GM12864 (cell line): Measurements from ENCODE around the gene PCDH9.

ENCODE experiments used
- DNase-seq: peaks from one replicate; pipeline ENCODE4 v3.0.0-alpha.2; 2011; ENCODE audit warnings: low read depth
- H3K4me3 ChIP-seq: 2 replicates; pipeline ENCODE4 v1.5.1; 2011; ENCODE audit warnings: mild to moderate bottlenecking, low read depth, low read length, control low read depth
- CTCF ChIP-seq: IDR thresholded peaks from 2 replicates; pipeline ENCODE4 v1.5.1; 2011; ENCODE audit warnings: low read depth, mild to moderate bottlenecking, moderate library complexity, low read length, control low read depth, inconsistent platforms; ENCODE audit errors: missing control alignments

The PCDH9 gene

DNA sequence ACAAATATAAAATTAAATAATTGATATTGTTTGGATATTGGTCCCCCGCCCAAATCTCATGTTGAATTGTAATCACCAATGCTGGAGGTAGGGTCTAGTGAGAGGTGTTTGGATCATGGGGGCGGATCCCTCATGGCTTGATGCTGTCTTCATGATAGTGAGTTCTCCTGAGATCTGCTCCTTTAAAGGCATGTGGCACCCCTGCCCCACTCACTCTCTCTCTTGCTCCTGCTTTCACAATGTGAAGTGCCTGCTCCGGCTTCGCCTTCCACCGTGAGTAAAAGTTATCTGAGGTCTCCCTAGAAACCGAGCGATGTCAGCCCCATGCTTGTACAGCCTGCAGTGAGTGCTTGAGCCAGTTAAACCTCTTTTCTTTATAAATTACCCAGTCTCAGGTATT lies 248.2 kb downstream of the PCDH9 start:
- no peak overlapping the region for H3K4me3 ChIP-seq
- no peak for DNase-seq
- TF ChIP-seq CTCF, result no peak

DNA sequence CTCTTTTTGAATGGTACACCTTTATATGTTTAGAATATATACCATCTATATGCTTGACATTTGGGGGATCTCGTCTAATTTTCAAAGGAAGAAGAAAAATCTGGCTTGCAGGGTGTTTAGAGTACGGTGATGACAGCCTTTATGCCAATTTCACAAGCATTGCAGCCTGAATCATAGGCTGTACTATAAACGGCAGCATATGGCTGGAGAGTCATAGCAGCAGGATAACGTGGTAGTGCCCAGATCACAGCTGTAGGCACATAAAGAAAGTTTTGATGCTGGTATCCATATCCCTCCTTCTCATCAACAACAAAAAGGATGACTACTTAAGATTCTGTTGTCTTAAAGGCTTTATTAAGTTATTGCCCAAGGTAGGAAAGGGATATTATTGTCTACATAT lies 253.0 kb downstream of the PCDH9 start:
- H3K4me3 ChIP-seq, result no peak overlapping the region
- no peak for DNase-seq
- no peak for TF ChIP-seq CTCF

DNA sequence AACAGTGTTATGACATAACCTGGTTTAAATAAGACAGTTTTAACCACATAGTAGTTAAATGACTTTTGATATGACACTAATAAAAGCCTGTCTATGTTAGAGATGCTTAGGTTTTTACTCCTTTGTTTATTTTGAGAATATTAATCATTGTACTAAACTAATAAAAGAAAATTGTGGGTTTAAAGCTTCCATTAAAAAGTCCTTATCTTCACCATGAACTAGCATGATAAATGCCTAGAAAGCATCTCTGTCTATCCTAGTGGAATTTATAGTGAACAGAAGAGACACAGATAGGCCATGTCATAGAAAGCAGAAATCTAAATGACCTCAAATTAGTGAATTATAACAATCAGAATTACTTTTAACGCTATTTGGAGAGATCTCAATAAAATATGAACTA lies 255.2 kb downstream of the PCDH9 start:
- H3K4me3 ChIP-seq, result no peak overlapping the region
- no peak for DNase-seq
- TF ChIP-seq CTCF, result no peak

DNA sequence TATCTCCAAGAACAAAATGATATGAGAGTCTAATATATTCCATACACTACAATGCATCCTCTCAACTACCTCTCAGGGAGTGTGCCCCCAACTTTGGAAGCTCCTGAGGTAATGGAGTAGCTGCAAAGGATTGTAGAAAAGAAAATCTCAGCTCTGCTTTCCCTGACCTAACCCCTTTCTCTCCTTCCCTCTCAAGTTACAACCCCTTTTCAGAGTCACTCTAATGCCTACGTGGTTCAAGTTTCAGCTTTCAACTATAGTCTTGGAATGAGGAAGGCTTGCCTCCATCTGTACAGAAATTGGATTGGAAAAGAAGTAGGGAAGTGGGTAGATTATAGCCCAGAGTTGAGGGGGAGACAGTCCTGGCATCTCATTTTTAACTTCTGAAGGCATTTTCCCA lies 256.0 kb downstream of the PCDH9 start:
- no peak overlapping the region for H3K4me3 ChIP-seq
- DNase-seq, result no peak
- TF ChIP-seq CTCF, result no peak

GRCh38 chr13:66972659-66973058 lies 257.5 kb downstream of the PCDH9 start:
- TF ChIP-seq CTCF, result no peak
- no peak for DNase-seq
- H3K4me3 ChIP-seq, result no peak overlapping the region

- no peak for DNase-seq
- TF ChIP-seq CTCF, result no peak
- no peak overlapping the region for H3K4me3 ChIP-seq
Observed at GRCh38 chr13:66971004-66971403, 259.1 kb downstream of the PCDH9 start.

- TF ChIP-seq CTCF, result no peak
- no peak for DNase-seq
- no peak overlapping the region for H3K4me3 ChIP-seq
Observed at GRCh38 chr13:66969291-66969690, 260.8 kb downstream of the PCDH9 start.
